H54 (cell line): ENCODE data around the gene GUCA1A.
"Not testable (repeated sequence)": the region's sequence is repeated elsewhere in the genome, so short reads cannot be mapped to it uniquely, and the experiment has no call there.

ENCODE experiments used
- DNase-seq: peaks from one replicate; pipeline ENCODE4 v3.0.0; 2011; ENCODE audit warnings: low spot score, mixed read lengths; ENCODE audit not compliant: insufficient read length
- FAIRE-seq: peaks from 3 replicates; lab custom pipeline; 2011; peaks lifted over from hg19 to GRCh38; lab: Jason Lieb, UNC
- POLR2A ChIP-seq: IDR thresholded peaks from 2 replicates; pipeline ENCODE4 v1.6.1; 2011; ENCODE audit warnings: low read depth, mild to moderate bottlenecking, low read length

The GUCA1A gene

DNA sequence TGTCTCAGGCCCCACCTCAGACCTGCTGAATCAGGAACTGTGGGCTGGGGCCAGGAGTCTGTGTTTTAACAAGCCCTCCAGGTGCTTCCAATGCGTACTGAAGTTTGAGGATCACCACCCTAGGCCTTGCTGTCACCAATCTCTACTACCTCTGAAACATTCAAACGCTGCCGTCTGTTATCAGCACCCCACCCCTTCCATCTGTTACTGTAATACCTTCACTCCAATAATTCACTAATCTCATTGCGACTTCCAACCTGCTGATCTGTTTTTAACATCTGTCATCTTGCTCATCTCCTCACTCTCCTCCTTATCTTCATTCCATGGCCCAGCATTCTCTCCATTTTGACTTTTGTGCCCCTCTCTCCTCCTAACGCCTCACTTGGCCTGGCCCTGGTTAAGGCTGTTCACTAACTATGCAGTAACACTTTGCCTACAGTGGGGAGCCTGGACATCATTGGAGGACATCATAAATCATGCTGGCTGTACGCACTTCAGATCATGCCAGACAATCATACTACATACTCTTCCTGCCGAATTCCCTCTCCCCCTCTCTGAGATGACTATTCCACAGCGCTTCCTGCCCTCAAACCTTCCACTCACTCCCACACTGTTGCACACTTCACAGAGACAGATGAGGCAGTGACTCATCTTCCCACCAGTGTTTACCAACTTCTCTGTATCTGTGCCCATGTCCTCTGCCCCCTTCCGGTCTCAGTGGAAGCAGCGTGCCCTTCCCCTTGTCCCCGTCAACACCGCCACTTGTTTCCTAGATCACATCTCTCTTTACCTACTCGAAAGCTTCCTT is 24.6 kb downstream of the GUCA1A start:
- peak; percentile 67 for FAIRE-seq
- peak; percentile 56 for DNase-seq
- TF ChIP-seq POLR2A: no peak

- no peak for TF ChIP-seq POLR2A
- DNase-seq: no peak
Observed at GRCh38 chr6:42199106-42199981, 26.2 kb downstream of the GUCA1A start.

DNA sequence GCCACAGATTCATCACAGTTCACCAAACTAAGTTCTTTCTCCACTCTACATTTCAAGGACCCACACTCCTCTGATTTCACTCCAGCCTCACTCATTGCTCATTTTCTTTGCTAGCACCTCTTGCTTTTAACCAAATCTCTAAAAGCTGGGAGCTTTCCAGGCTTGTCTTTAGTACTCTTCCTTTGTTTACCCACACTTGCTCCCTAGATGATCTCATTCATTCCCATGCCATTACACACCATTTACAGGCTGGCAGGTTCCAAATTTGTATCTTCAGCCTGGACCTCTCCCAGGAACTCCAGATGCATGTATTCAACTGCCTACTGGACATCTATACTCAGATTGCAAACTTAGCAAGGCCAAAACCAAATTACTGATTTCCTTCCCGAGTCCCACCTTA is 26.9 kb downstream of the GUCA1A start:
- TF ChIP-seq POLR2A: no peak
- FAIRE-seq (no peak), DNase-seq (peak; percentile 26)

More at GRCh38 chr6:42199106-42199981, 26.2 kb downstream of the GUCA1A start:
- no peak for FAIRE-seq

DNA sequence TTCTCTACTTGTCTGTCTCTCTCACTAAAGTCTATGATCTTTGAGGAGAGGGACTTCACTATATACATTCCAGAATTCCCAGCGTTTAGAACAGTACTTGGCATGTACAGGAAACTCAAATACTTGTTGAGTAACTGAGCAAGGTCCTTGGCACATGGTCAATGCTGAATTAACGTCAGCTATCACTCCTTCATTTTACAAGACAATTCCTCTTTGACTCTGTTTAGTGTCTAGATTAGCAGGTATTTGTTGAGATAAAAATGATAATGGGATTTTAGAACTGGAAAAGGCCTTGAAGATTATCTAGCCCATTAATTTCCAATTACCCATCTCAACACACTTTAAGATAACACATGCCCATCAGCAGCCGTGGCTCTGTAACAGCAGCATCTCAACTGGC is 28.2 kb downstream of the GUCA1A start:
- DNase-seq: no peak
- FAIRE-seq: no peak
- no peak for TF ChIP-seq POLR2A

DNA sequence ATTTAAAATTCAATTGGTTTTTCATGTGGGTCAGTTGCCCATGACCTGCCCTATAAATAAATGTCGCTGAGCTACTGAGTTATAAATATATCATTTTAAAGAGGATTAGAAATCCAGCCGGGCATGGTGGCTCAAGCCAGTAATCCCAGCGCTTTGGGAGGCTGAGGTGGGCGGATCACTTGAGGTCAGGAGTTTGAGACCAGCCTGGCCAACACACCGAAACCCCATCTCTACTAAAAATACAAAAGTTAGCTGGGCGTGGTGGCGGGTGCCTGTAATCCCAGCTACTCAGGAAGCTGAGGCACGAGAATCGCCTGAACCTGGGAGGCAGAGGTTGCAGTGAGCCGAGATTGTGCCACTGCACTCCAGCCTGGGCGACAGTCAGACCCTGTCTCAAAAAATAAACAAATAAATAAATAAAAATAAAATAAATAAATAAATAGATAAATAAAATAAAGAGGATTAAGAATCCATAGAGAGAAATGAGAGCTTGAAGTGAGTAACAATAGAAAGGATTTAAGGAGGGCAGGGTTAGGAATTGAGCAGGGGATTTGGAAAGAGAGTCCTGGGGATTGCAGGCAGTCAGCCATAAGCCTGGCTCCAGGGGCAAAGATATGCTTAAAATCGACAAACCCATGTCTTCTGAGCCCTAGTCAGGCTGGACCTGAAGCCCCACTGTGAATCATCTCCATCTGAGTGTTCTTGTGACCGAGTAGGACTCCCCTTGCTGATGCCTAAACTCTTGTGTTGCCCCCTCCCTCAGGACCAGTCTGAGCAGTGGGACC is 29.2 kb downstream of the GUCA1A start:
- FAIRE-seq, DNase-seq: not testable (repeated sequence)

- no peak for TF ChIP-seq POLR2A
- DNase-seq: no peak
- no peak for FAIRE-seq
Observed at GRCh38 chr6:42203183-42203582, 30.0 kb downstream of the GUCA1A start.

GRCh38 chr6:42204768-42205282 is 31.7 kb downstream of the GUCA1A start:
- no peak for TF ChIP-seq POLR2A
- FAIRE-seq (no peak), DNase-seq (no peak)

DNA sequence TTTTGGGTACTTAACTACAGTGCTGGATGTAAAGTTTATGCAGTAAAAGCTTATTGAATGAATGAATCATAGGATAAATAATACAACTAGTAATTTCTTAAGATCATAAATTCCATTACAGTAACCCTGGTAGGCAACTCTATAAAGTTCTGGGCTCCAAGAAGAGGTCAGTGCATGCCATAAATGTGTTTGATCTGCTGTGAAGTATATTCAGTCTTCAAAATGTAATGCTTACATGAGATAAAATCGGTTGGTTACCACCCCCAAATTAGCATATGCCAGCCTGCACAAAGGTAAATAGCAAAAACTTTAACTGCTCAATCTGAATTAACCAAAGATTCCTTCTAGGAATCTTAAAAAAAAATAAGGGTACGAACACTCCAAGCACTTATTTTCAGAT is 34.4 kb downstream of the GUCA1A start:
- DNase-seq, FAIRE-seq: not testable (repeated sequence)

DNA sequence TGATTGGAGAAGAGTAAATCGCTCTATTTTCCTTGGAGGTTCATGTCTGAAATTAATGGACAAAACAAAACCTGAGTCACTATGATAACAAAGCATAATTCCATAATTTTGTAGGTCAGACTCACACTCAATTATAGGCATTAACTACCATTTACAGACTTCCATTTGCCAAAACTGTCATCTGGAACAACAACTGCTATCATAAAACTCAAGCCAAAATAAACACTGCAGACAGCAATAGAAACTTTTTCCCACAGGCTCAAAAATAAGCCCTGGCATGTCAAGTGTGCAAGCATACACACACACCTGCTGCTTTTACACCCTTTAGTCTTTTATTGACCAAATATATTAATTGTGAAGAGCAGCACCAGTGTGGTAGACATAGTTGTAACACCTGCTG is 37.4 kb downstream of the GUCA1A start:
- no peak for DNase-seq
- FAIRE-seq: no peak
- no peak for TF ChIP-seq POLR2A

- no peak for TF ChIP-seq POLR2A
- FAIRE-seq: no peak
Observed at GRCh38 chr6:42211726-42212125, 38.6 kb downstream of the GUCA1A start.

DNA sequence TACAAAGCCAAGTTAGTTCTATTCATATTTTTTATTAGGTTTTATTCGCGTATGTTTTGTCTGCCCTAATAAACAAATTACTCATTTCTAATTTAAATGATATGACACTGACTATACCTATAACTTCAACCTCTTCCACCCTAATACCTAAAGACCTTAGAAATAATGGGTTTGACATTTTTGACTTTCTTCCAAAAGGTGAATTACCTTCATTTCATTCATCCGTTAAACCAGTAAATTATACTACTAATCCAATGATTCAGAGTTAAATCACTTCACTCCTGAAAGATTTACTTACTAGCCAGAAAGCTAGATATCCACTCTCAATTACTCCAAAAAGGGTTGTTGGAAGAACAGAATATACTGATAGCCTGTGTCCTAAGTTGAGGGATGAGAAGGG is 39.3 kb downstream of the GUCA1A start:
- FAIRE-seq (no peak), DNase-seq (no peak)
- no peak for TF ChIP-seq POLR2A

More at GRCh38 chr6:42211726-42212125, 38.6 kb downstream of the GUCA1A start:
- no peak for DNase-seq

DNA sequence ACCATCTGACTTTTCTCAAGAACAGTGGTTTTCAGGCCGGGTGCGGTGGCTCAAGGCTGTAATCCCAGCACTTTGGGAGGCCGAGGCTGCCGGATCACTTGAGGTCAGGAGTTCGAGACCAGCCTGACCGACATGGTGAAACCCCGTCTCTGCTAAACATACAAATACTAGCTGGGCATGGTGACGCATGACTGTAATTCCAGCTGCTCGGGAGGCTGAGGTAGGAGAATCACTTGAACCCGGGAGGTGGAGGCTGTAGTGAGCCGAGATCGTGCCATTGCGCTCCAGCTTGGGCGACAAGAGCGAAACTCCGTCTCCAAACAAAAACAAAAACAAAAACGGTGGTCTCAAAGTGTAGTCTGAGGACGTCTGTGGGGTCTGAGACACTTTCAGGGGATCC is 43.3 kb downstream of the GUCA1A start:
- not testable (repeated sequence) for DNase-seq, FAIRE-seq

DNA sequence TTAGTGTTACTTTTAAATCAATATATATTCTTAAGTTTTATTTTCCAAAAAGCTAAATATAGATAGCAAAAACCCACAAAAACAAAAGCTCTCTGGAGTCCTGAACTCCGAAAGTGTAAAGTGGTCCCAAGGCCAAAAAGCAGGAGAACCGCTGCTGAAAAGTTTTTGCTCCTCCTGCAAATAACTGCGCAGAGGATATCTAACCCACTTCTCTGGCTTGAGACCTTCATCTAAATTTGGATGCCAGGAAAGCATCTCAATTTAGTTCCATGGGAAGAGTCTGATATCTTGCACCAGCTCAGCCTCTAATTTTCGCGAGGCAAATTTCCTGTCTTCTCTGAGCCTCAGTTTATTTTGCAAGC is 44.0 kb downstream of the GUCA1A start:
- no peak for TF ChIP-seq POLR2A
- no peak for FAIRE-seq
- DNase-seq: no peak
